Measurements from ENCODE around the gene ADIPOQ. TPM values are rescaled to one million over a fixed set of nuclear protein-coding genes. Genes with fewer than 3 reads are reported as not detected.

The ADIPOQ gene
- total RNA-seq (ENCODE audit: low replicate concordance) = not detected in 2 replicates

DNA sequence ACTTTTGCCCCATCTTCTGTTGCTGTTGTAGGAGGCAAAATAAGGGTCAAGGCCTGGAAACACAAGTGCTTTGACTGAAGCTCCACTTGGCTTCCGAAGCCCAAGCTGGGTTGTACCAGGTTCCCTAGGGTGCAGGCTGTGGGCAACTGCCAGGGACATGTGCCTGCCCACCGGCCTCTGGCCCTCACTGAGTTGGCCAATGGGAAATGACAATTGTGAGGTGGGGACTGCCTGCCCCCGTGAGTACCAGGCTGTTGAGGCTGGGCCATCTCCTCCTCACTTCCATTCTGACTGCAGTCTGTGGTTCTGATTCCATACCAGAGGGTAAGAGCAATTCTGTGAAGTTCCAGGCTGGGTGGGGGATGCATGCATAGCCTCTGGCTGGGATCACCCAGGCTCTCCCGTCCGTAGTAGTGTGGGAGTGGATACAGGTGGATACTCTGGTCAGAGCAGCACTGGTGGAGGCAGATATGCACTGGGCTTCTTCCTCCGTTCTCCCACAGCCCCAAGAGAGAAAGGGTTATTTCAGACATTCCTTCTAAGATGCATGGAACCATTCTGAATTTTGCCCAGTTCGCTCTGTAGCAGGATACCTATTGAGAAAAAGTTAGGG, at the start of gene ADIPOQ:
Gene ADIPOQ (plus strand): TSS at position 285 of the 613 bp plus-strand sequence. CDS start 10,349 bp downstream, outside the sequence.

GRCh38 chr3:186806089-186807055, 36.1 kb upstream of the ADIPOQ start, which contains the start of gene RFC4:
Gene RFC4, minus strand, starts transcription at chr3:186806482. Its CDS starts 1,769 bp downstream, at chr3:186804713.

Other genes starting within 250 kb of the ADIPOQ start
- gene AHSG, start 229.7 kb upstream of the ADIPOQ start, total RNA-seq (ENCODE audit: low replicate concordance) = not detected in 2 replicates
- not detected in 2 replicates for gene FETUB, start 202.3 kb upstream of the ADIPOQ start, total RNA-seq (ENCODE audit: low replicate concordance)
- not detected in 2 replicates for gene HRG, start 176.7 kb upstream of the ADIPOQ start, total RNA-seq (ENCODE audit: low replicate concordance)
- gene KNG1, start 125.4 kb upstream of the ADIPOQ start, total RNA-seq (ENCODE audit: low replicate concordance) = not detected in 2 replicates
- gene EIF4A2, start 59.1 kb upstream of the ADIPOQ start, total RNA-seq (ENCODE audit: low replicate concordance) = 585 and 1,188 TPM in 2 replicates
- gene RFC4, start 36.2 kb upstream of the ADIPOQ start, total RNA-seq (ENCODE audit: low replicate concordance) = 8.2 and 17.0 TPM in 2 replicates
- 6.0 and 15.2 TPM in 2 replicates for gene ST6GAL1, start 87.8 kb downstream of the ADIPOQ start, total RNA-seq (ENCODE audit: low replicate concordance)

All from smooth muscle cell of the coronary artery (primary cell).